ACC112 (cell line): Measurements from ENCODE around the gene ABTB2.
A peak's percentile ranks its signal among the peaks of the same experiment; 100 is the strongest.
"Not testable (repeated sequence)": the region's sequence is repeated elsewhere in the genome, so short reads cannot be mapped to it uniquely, and the experiment has no call there.

Experiments used
- H2AFZ ChIP-seq: fragments of 200-600 bp; sonication (generic); one replicate; pipeline ENCODE4 v1.6.0; 2017; ENCODE audit warnings: antibody characterized with exemption, low read length; ENCODE audit not compliant: unreplicated experiment
- H3K27ac ChIP-seq: fragments of 200-600 bp; sonication (generic); 2 replicates; pipeline ENCODE4 v1.5.1; 2014; ENCODE audit warnings: low read depth, mild to moderate bottlenecking, antibody characterized with exemption, low read length, moderate library complexity
- H3K27me3 ChIP-seq: fragments of 200-600 bp; sonication (generic); 2 replicates; pipeline ENCODE4 v1.6.1; 2014; ENCODE audit warnings: mild to moderate bottlenecking, antibody characterized with exemption, low read length, moderate library complexity, mixed read lengths; ENCODE audit not compliant: insufficient read depth
- H3K36me3 ChIP-seq: fragments of 200-600 bp; sonication (generic); 2 replicates; pipeline ENCODE4 v1.6.1; 2016; ENCODE audit warnings: mild to moderate bottlenecking, antibody characterized with exemption, low read length, moderate library complexity, mixed read lengths; ENCODE audit not compliant: insufficient read depth
- H3K4me1 ChIP-seq: fragments of 200-600 bp; sonication (generic); one replicate; pipeline ENCODE4 v1.6.1; 2016; ENCODE audit warnings: low read length, mixed read lengths; ENCODE audit not compliant: insufficient read depth, unreplicated experiment, control insufficient read depth
- H3K4me3 ChIP-seq: fragments of 200-600 bp; sonication (generic); 2 replicates; pipeline ENCODE4 v1.5.1; 2014; ENCODE audit warnings: mild to moderate bottlenecking, low read depth, low read length
- H3K79me2 ChIP-seq: fragments of 200-600 bp; sonication (generic); one replicate; pipeline ENCODE4 v1.6.0; 2016; ENCODE audit warnings: low read length; ENCODE audit not compliant: control insufficient read depth, unreplicated experiment, insufficient read depth

The ABTB2 gene

GRCh38 chr11:34387653-34388052 is 29.8 kb upstream of the ABTB2 start:
- H3K27me3 ChIP-seq: peaks cover 2% of the 10 kb centered on the region; the same call in 1 of the 2 replicates
- no peak overlapping the region for H2AFZ ChIP-seq
- no peaks in the 10 kb centered on the region for H3K79me2 ChIP-seq

DNA sequence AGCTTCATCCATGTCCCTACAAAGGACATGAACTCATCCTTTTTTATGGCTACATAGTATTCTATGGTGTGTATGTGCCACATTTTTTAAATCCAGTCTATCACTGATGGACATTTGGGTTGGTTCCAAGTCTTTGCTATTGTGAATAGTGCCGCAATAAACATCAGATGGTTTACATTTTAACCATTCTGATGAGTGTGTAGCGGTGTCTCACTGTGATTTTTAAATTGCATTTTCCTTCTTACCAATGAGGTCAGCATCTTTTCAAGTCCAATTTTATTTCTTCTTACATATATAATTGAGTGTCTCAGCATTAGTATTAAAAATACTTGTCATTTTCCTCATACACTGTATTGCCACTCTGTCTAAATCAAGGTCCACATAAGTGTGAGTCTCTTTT is 28.5 kb upstream of the ABTB2 start:
- H2AFZ ChIP-seq: not testable (repeated sequence)

More at GRCh38 chr11:34387653-34388052, 29.8 kb upstream of the ABTB2 start:
- Histone ChIP-seq H3K4me3 (no peak overlapping the region), H3K27ac (no peak overlapping the region), H3K4me1 (no peaks in the 10 kb centered on the region), H3K36me3 (no peaks in the 10 kb centered on the region)

DNA sequence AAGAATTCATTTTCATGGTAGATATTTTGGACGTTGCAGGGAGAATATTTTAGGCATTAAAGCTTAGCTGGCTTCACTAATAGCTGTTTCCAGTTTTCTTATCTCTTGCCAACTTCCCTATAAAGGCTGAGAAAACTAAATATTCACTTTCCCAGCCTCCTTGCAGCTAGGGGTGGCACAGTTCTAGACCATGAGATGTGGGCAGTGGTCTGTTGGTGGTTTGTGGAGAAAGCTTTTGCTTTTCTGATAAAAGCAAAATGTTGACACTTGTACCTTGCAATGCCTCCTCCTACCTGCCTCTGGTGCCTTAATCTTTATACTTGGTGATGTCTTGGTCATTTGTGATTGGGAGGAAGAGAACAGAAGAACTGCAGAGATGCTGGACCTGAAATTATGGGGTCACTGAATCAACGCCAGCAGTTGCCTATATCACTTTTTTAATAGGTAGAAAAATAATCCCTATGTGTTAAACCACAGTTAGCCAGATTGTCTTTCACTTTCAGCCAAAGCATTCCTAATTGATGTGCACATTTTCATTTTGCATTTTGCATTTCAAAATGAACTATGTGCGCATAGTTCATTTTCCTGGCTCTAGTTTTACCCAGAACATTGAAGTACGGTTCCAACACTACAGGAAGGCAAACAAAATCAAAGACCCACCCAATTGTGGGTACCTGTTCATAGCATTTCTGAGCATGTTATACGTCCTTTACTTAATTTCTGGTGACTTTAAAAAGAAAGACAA is 24.9 kb upstream of the ABTB2 start:
- H2AFZ ChIP-seq: no peak overlapping the region
- H3K79me2 ChIP-seq: no peaks in the 10 kb centered on the region
- H3K27me3 ChIP-seq: no peaks in the 10 kb centered on the region
- peaks cover 3% of the 10 kb centered on the region; the same call in 1 of the 2 replicates for H3K36me3 ChIP-seq
- no peak overlapping the region for H3K27ac ChIP-seq
- H3K4me3 ChIP-seq: no peak overlapping the region
- H3K4me1 ChIP-seq: peaks cover 29% of the 10 kb centered on the region

More for the DNA sequence above, 28.5 kb upstream of the ABTB2 start:
- H3K79me2 ChIP-seq, H3K4me3 ChIP-seq, H3K36me3 ChIP-seq, H3K4me1 ChIP-seq, H3K27ac ChIP-seq, H3K27me3 ChIP-seq: not testable (repeated sequence)

GRCh38 chr11:34381775-34382174 is 24.0 kb upstream of the ABTB2 start:
- H3K4me3 ChIP-seq: no peak overlapping the region
- no peaks in the 10 kb centered on the region for H3K27me3 ChIP-seq
- peaks cover 3% of the 10 kb centered on the region; the same call in 1 of the 2 replicates for H3K36me3 ChIP-seq
- no peak overlapping the region for H2AFZ ChIP-seq
- peaks cover 29% of the 10 kb centered on the region for H3K4me1 ChIP-seq
- H3K79me2 ChIP-seq: no peaks in the 10 kb centered on the region
- H3K27ac ChIP-seq: no peak overlapping the region

DNA sequence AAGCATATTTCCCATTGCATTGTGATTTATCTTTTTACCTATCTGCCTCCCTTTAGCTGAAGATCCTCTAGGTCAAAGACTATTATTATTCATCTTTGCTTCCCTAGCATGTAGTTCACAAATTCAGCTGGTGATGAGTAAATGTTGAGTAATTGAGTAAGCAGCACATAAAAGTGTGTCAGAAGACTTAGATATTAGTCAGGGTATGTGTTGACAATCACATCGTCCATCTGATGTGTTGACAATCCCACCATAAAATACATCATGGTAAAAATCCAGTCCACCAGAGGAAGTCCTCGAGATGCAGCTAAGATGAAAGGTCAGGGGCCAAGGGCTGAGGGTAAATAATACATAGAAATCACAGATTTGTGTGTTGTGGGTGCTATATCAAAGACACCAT is 22.9 kb upstream of the ABTB2 start:
- H3K79me2 ChIP-seq: no peaks in the 10 kb centered on the region
- no peak overlapping the region for H2AFZ ChIP-seq
- H3K4me3 ChIP-seq: no peak overlapping the region
- no peaks in the 10 kb centered on the region for H3K27me3 ChIP-seq
- peaks cover 29% of the 10 kb centered on the region for H3K4me1 ChIP-seq
- H3K27ac ChIP-seq: peak overlapping the region; percentile 40
- peaks cover 3% of the 10 kb centered on the region; the same call in 1 of the 2 replicates for H3K36me3 ChIP-seq

DNA sequence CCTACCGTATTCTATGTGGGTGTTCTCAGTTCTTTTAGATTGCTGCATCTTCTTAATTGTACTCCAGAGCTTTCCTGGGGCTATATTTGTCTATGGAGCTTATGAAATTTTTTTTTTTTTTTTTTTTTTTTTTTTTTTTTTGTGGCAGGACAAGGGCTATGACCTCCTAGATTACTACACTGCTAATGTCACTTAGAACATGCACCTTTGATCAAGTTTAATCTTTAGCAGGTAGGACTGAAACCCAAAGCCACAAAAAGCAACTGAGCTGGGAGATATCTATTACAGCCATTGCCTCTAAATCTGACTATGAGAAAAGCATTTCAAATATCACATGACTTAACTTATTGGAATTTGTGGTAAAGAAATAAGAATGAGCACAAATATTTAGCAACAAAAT is 21.7 kb upstream of the ABTB2 start:
- Histone ChIP-seq H3K27me3 (no peaks in the 10 kb centered on the region), H3K4me1 (peaks cover 29% of the 10 kb centered on the region), H3K36me3 (peaks cover 3% of the 10 kb centered on the region; the same call in 1 of the 2 replicates), H3K79me2 (no peaks in the 10 kb centered on the region), H2AFZ (no peak overlapping the region), H3K27ac (peak overlapping the region; percentile 47), H3K4me3 (no peak overlapping the region)

GRCh38 chr11:34379079-34379478 is 21.3 kb upstream of the ABTB2 start:
- H3K4me3 ChIP-seq: no peak overlapping the region
- H2AFZ ChIP-seq: no peak overlapping the region
- no peaks in the 10 kb centered on the region for H3K79me2 ChIP-seq
- H3K36me3 ChIP-seq: peaks cover 3% of the 10 kb centered on the region; the same call in 1 of the 2 replicates
- H3K27me3 ChIP-seq: no peaks in the 10 kb centered on the region
- H3K4me1 ChIP-seq: peaks cover 29% of the 10 kb centered on the region
- H3K27ac ChIP-seq: peak overlapping the region; percentile 47

GRCh38 chr11:34373727-34374126 is 15.9 kb upstream of the ABTB2 start:
- H3K4me1 ChIP-seq: peaks cover 14% of the 10 kb centered on the region
- H3K27me3 ChIP-seq: no peaks in the 10 kb centered on the region
- no peak overlapping the region for H3K27ac ChIP-seq
- no peak overlapping the region for H2AFZ ChIP-seq
- H3K79me2 ChIP-seq: no peaks in the 10 kb centered on the region
- H3K4me3 ChIP-seq: no peak overlapping the region
- H3K36me3 ChIP-seq: peaks cover 3% of the 10 kb centered on the region; the same call in 1 of the 2 replicates

- H3K27me3 ChIP-seq: no peaks in the 10 kb centered on the region
- peaks cover 8% of the 10 kb centered on the region for H3K4me1 ChIP-seq
- no peak overlapping the region for H3K27ac ChIP-seq
- H3K36me3 ChIP-seq: no peaks in the 10 kb centered on the region
- H3K79me2 ChIP-seq: no peaks in the 10 kb centered on the region
- H2AFZ ChIP-seq: no peak overlapping the region
- H3K4me3 ChIP-seq: no peak overlapping the region
These were observed 8.7 kb upstream of the ABTB2 start for GRCh38 chr11:34366522-34366921.

GRCh38 chr11:34364102-34364501 is 6.3 kb upstream of the ABTB2 start:
- no peaks in the 10 kb centered on the region for H3K4me1 ChIP-seq
- no peaks in the 10 kb centered on the region for H3K36me3 ChIP-seq
- no peak overlapping the region for H3K4me3 ChIP-seq
- no peak overlapping the region for H3K27ac ChIP-seq
- no peaks in the 10 kb centered on the region for H3K79me2 ChIP-seq
- H3K27me3 ChIP-seq: no peaks in the 10 kb centered on the region
- no peak overlapping the region for H2AFZ ChIP-seq

DNA sequence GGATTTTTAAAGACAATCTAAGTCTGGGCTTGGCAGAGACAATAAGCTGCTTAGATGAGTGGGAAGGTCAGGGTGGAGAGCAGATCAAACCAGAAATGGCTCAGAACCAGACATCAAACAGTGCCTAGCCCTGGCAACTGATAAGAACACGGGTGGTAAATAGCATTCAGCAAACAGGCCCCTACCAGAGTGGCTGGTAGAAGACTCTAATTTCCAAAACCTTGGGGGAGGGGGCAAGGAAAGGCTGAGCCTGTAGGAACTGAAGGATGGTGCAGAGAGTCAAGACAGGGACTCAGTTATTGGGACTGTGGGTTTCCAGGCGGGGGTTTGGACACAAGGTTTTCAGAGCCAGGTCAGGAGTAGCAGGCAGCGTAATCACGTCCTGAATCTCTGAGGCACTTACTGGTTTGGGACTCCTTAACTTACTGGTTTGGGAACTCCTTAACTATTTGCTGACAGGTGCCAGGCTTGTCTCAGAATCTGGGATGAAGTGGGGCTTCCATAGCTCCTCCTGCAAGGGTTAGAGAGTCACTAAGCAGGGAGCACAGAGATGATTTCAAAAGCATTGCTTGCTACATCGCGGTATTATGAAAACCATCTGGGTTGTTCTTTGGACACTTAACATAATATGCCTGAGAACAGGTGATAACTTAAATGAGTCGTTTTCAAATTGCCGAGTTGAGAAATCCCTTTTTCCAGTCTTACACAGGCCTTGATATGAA is 5.7 kb upstream of the ABTB2 start:
- Histone ChIP-seq H3K27me3 (no peaks in the 10 kb centered on the region), H3K4me3 (no peak overlapping the region), H3K36me3 (no peaks in the 10 kb centered on the region), H3K4me1 (no peaks in the 10 kb centered on the region), H3K79me2 (no peaks in the 10 kb centered on the region), H2AFZ (no peak overlapping the region), H3K27ac (no peak overlapping the region)
